Stimulated activated CD8-positive, alpha-beta memory T cell treated with anti-CD3 and anti-CD28 coated beads, Interleukin-15, amount 100 ng/mL, for 48 hours (primary cell): Measurements from ENCODE around the gene ABHD17A.
"Not testable (repeated sequence)": the region's sequence is repeated elsewhere in the genome, so short reads cannot be mapped to it uniquely, and the experiment has no call there.

Source experiments
- DNase-seq, 2 donors: peaks; one replicate each; pipeline ENCODE4 v3.0.0-alpha.2; 2020; ENCODE audit warnings: low read depth in 2 of 2

ABHD17A gene

GRCh38 chr19:1910177-1910576, 24.9 kb upstream of the ABHD17A start:
- DNase-seq: no peak

GRCh38 chr19:1909761-1910080, 24.4 kb upstream of the ABHD17A start:
- no peak for DNase-seq

GRCh38 chr19:1908364-1908678, 23.0 kb upstream of the ABHD17A start:
- DNase-seq: no peak

GRCh38 chr19:1907563-1908363, 22.5 kb upstream of the ABHD17A start:
- no peak for DNase-seq

GRCh38 chr19:1906985-1907562, 21.8 kb upstream of the ABHD17A start:
- no peak for DNase-seq

GRCh38 chr19:1905863-1906375, 20.6 kb upstream of the ABHD17A start:
- DNase-seq: no peak

GRCh38 chr19:1905110-1905862, 20.0 kb upstream of the ABHD17A start, which contains the start of the genes ADAT3 and SCAMP4:
ADAT3 (plus strand) TSS chr19:1905399; CDS start chr19:1912048, 6,649 bp downstream.
SCAMP4 (plus strand) TSS chr19:1905399; CDS start chr19:1915020, 9,621 bp downstream.
- DNase-seq: peak; percentile 99

- DNase-seq: no peak
Observed at GRCh38 chr19:1904860-1905109, 19.5 kb upstream of the ABHD17A start.

GRCh38 chr19:1902923-1903322, 17.6 kb upstream of the ABHD17A start:
- DNase-seq: no peak

GRCh38 chr19:1901940-1902404, 16.7 kb upstream of the ABHD17A start:
- DNase-seq: no peak

- no peak for DNase-seq
Observed at GRCh38 chr19:1896508-1896907, 11.2 kb upstream of the ABHD17A start.

GRCh38 chr19:1893791-1894190, 8.5 kb upstream of the ABHD17A start:
- no peak for DNase-seq

- no peak for DNase-seq
Observed at GRCh38 chr19:1889907-1890306, 4.6 kb upstream of the ABHD17A start.

GRCh38 chr19:1888385-1888784, 3.1 kb upstream of the ABHD17A start:
- DNase-seq: no peak

- DNase-seq: not testable (repeated sequence)
Observed at GRCh38 chr19:1886360-1886759, 1.1 kb upstream of the ABHD17A start.

- DNase-seq: no peak
Observed at GRCh38 chr19:1884719-1885334, 469 bp downstream of the ABHD17A start.

- DNase-seq: no peak
Observed at GRCh38 chr19:1884291-1884718, 991 bp downstream of the ABHD17A start.

- no peak for DNase-seq
Observed at GRCh38 chr19:1883784-1884183, 1.5 kb downstream of the ABHD17A start.

GRCh38 chr19:1882786-1883692, 2.3 kb downstream of the ABHD17A start:
- DNase-seq: no peak

GRCh38 chr19:1882089-1882785, 3.1 kb downstream of the ABHD17A start:
- DNase-seq: peak in 1 of 2 donors; percentile 73
